IMR-90 (cell line): ENCODE measurements around the gene EDN2. TPM values are rescaled to one million over a fixed set of nuclear protein-coding genes. Genes with fewer than 3 reads are reported as not detected.

ENCODE experiments used
- ATAC-seq: fragments of 200-7000 bp; cut with Tn5 transposase; 2 replicates; pipeline ENCODE4 v1.9.1; 2020; ENCODE audit warnings: low read depth, mild to moderate bottlenecking, moderate library complexity
- BruUV-seq: library from RNA; stranded (reverse); fragments of 400-500 nt; replicated peaks from 2 replicates; lab custom pipeline; 2021; lab: Mats Ljungman, UMichigan
- CTCF ChIA-PET: fragments of 300-600 bp; formaldehyde crosslinking; extraction: SDS; loops from one replicate; lab custom pipeline; 2021; ENCODE audit warnings: antibody characterized with exemption; lab: Yijun Ruan, JAX
- POLR2A ChIA-PET: fragments of 300-600 bp; sonication (Branson Sonifier 250); formaldehyde crosslinking; loops from one replicate; lab custom pipeline; 2022; ENCODE audit warnings: antibody characterized with exemption; ENCODE audit not compliant: unreplicated experiment; lab: Charles Lee
- DNase-seq: peaks from one replicate; pipeline ENCODE4 v3.0.0; 2013
- H2AFZ ChIP-seq: replicated peaks from 2 replicates; pipeline ENCODE3; 2013; ENCODE audit warnings: low read length, mild to moderate bottlenecking; ENCODE audit not compliant: poor library complexity
- H2AK5ac ChIP-seq: 2 replicates; pipeline ENCODE4 v1.6.1; 2013; ENCODE audit warnings: low read depth, low read length, inconsistent platforms
- H2AK9ac ChIP-seq: replicated peaks from 2 replicates; pipeline ENCODE3; 2013; ENCODE audit warnings: mild to moderate bottlenecking, low read depth, low read length, moderate library complexity; ENCODE audit not compliant: poor library complexity
- H2BK120ac ChIP-seq: 2 replicates; pipeline ENCODE4 v1.6.1; 2013; ENCODE audit warnings: low read depth, low read length, inconsistent platforms
- H2BK15ac ChIP-seq: 3 replicates; pipeline ENCODE4 v1.6.1; 2013; ENCODE audit warnings: low read depth, low read length, inconsistent platforms
- H2BK20ac ChIP-seq: 2 replicates; pipeline ENCODE4 v1.6.1; 2013; ENCODE audit warnings: low read depth, mild to moderate bottlenecking, inconsistent platforms, low read length, moderate library complexity
- H2BK5ac ChIP-seq: 2 replicates; pipeline ENCODE4 v1.6.1; 2013; ENCODE audit warnings: mild to moderate bottlenecking, low read depth, low read length, inconsistent platforms; ENCODE audit not compliant: poor library complexity, severe bottlenecking
- H3K14ac ChIP-seq: replicated peaks from 2 replicates; pipeline ENCODE4 v1.6.1; 2013; ENCODE audit warnings: low read depth, low read length, inconsistent platforms
- H3K18ac ChIP-seq: 2 replicates; pipeline ENCODE4 v1.6.1; 2013; ENCODE audit warnings: low read depth, low read length, control low read depth
- H3K23ac ChIP-seq: 2 replicates; pipeline ENCODE4 v1.6.1; 2013; ENCODE audit warnings: low read depth, low read length, inconsistent platforms
- H3K27ac ChIP-seq: 2 replicates; pipeline ENCODE4 v1.5.1; 2013; ENCODE audit warnings: mild to moderate bottlenecking, control low read depth, low read length; ENCODE audit not compliant: insufficient read depth
- H3K27me3 ChIP-seq: 2 replicates; pipeline ENCODE4 v1.6.1; 2013; ENCODE audit warnings: low read length; ENCODE audit not compliant: control insufficient read depth, insufficient read depth
- H3K36me3 ChIP-seq: 2 replicates; pipeline ENCODE4 v1.6.1; 2013; ENCODE audit warnings: low read length, mixed read lengths; ENCODE audit not compliant: control insufficient read depth, insufficient read depth
- H3K4ac ChIP-seq: 2 replicates; pipeline ENCODE4 v1.6.1; 2013; ENCODE audit warnings: low read depth, low read length, inconsistent platforms
- H3K4me1 ChIP-seq: 2 replicates; pipeline ENCODE4 v1.6.1; 2013; ENCODE audit warnings: low read length, mixed read lengths; ENCODE audit not compliant: control insufficient read depth, insufficient read depth
- H3K4me2 ChIP-seq: 2 replicates; pipeline ENCODE4 v1.6.1; 2013; ENCODE audit warnings: low read depth, mild to moderate bottlenecking, control low read depth, low read length, moderate library complexity
- H3K4me3 ChIP-seq: 2 replicates; pipeline ENCODE4 v1.5.1; 2013; ENCODE audit warnings: low read depth, mild to moderate bottlenecking, control low read depth, low read length, moderate library complexity; ENCODE audit not compliant: insufficient read depth
- H3K56ac ChIP-seq: 2 replicates; pipeline ENCODE4 v1.6.1; 2013; ENCODE audit warnings: low read length, inconsistent platforms; ENCODE audit not compliant: insufficient read depth; ENCODE audit errors: extremely low read depth
- H3K79me1 ChIP-seq, 2 experiments: 2 replicates each; pipeline ENCODE4 v1.6.1; 2013; ENCODE audit warnings: low read length in 2 of 2, inconsistent platforms in 1 of 2, low read depth in 1 of 2
- H3K9ac ChIP-seq: 2 replicates; pipeline ENCODE4 v1.6.1; 2013; ENCODE audit warnings: low read depth, low read length, control low read depth
- H3K9me1 ChIP-seq: 2 replicates; pipeline ENCODE4 v1.6.1; 2013; ENCODE audit warnings: low read length, inconsistent platforms; ENCODE audit not compliant: insufficient read depth
- H3K9me3 ChIP-seq: 2 replicates; pipeline ENCODE4 v1.6.1; 2013; ENCODE audit warnings: low read length; ENCODE audit not compliant: control insufficient read depth, insufficient read depth
- H4K20me1 ChIP-seq: 2 replicates; pipeline ENCODE4 v1.6.1; 2013; ENCODE audit warnings: low read length, inconsistent platforms; ENCODE audit not compliant: insufficient read depth
- H4K5ac ChIP-seq: 2 replicates; pipeline ENCODE4 v1.6.1; 2013; ENCODE audit warnings: mild to moderate bottlenecking, low read depth, low read length, control low read depth
- H4K8ac ChIP-seq, 2 experiments: 2 replicates each; pipeline ENCODE4 v1.6.1; 2013; ENCODE audit warnings: low read depth in 2 of 2, low read length in 2 of 2, control low read depth in 1 of 2, inconsistent platforms in 1 of 2
- H4K91ac ChIP-seq: 2 replicates; pipeline ENCODE4 v1.6.1; 2013; ENCODE audit warnings: low read depth, low read length, inconsistent platforms; ENCODE audit not compliant: insufficient read depth
- BHLHE40 ChIP-seq: fragments of 150-350 bp; IDR thresholded peaks from 2 replicates; pipeline ENCODE4 v1.6.1; 2016; ENCODE audit warnings: mild to moderate bottlenecking, low read depth, low read length
- CEBPB ChIP-seq: IDR thresholded peaks from 2 replicates; pipeline ENCODE4 v1.6.1; 2012; ENCODE audit warnings: low read depth, low read length, improper control_type of control experiment
- CHD1 ChIP-seq: IDR thresholded peaks from 2 replicates; pipeline ENCODE4 v1.6.1; 2012; ENCODE audit warnings: low read depth, low read length, improper control_type of control experiment
- FOS ChIP-seq: fragments of 150-350 bp; IDR thresholded peaks from 2 replicates; pipeline ENCODE4 v1.6.1; 2016; ENCODE audit warnings: low read depth, low read length
- MAFK ChIP-seq: IDR thresholded peaks from 2 replicates; pipeline ENCODE4 v1.6.1; 2012; ENCODE audit warnings: low read depth, low read length, improper control_type of control experiment
- MXI1 ChIP-seq: IDR thresholded peaks from 2 replicates; pipeline ENCODE4 v1.6.1; 2012; ENCODE audit warnings: low read depth, mild to moderate bottlenecking, low read length, moderate library complexity, borderline replicate concordance
- NFE2L2 ChIP-seq: fragments of 150-350 bp; IDR thresholded peaks from 2 replicates; pipeline ENCODE4 v1.6.1; 2016; ENCODE audit warnings: low read depth, mild to moderate bottlenecking, low read length
- POLR2A ChIP-seq: IDR thresholded peaks from 2 replicates; pipeline ENCODE4 v1.6.1; 2012; ENCODE audit warnings: mild to moderate bottlenecking, low read depth, low read length
- RAD21 ChIP-seq: IDR thresholded peaks from 2 replicates; pipeline ENCODE4 v1.6.1; 2012; ENCODE audit warnings: low read length, improper control_type of control experiment
- RCOR1 ChIP-seq: IDR thresholded peaks from 2 replicates; pipeline ENCODE4 v1.6.1; 2012; ENCODE audit warnings: mild to moderate bottlenecking, low read length, improper control_type of control experiment; ENCODE audit not compliant: insufficient replicate concordance
- RFX5 ChIP-seq: IDR thresholded peaks from 2 replicates; pipeline ENCODE4 v1.8.0; 2012; ENCODE audit warnings: low read depth, mild to moderate bottlenecking, low read length, moderate library complexity
- SMC3 ChIP-seq: fragments of 150-350 bp; IDR thresholded peaks from 2 replicates; pipeline ENCODE4 v1.6.1; 2016; ENCODE audit warnings: low read depth, mild to moderate bottlenecking, antibody characterized with exemption, low read length, moderate library complexity
- WGBS, 2 experiments: methylation state at CpG; one replicate each; pipeline versions ENCODE4 v1.1.5 to v1.1.7; 2013; ENCODE audit warnings: missing lambda C conversion rate in 2 of 2; ENCODE audit not compliant: insufficient read length in 1 of 2; ENCODE audit errors: extremely low coverage in 2 of 2; 5-methylcytosine and 5-hydroxymethylcytosine counted together
- dilution Hi-C: fragments of 300-500 bp; cut with HindIII; formaldehyde crosslinking; loops from one replicate; pipeline ENCODE4 v1.14.3; 2018; ENCODE audit warnings: low sequenced_read_pairs; ENCODE audit not compliant: unreplicated experiment
- in situ Hi-C: fragments of 300-500 bp; cut with MboI; formaldehyde crosslinking; loops from 3 replicates; pipeline ENCODE4 v1.14.3; 2019; ENCODE audit warnings: low sequenced_read_pairs, inconsistent platforms, mixed read lengths
- intact Hi-C: fragments of 100-400 bp; cut with micrococcal nuclease; formaldehyde crosslinking; loops from 2 replicates; pipeline ENCODE4 v1.10.0; 2022
- polyA plus RNA-seq, 3 experiments: library from polyadenylated mRNA; depleted of rRNA; stranded (reverse); fragments of >200 nt; gene quantifications; 2 replicates each; pipeline ENCODE4 v1.2.3, GENCODE V29; 2012; ENCODE audit warnings: low replicate concordance in 1 of 3
- total RNA-seq: library from RNA; depleted of rRNA; stranded (reverse); fragments of >200 nt; gene quantifications from 2 replicates; pipeline ENCODE4 v1.2.3, GENCODE V29; 2012
- TF ChIP-seq, protein P1 (sequence below): fragments of 150-350 bp; IDR thresholded peaks from 2 replicates; pipeline ENCODE4 v1.6.1; 2017; ENCODE audit warnings: mild to moderate bottlenecking, antibody characterized with exemption, low read length, low read depth
- TF ChIP-seq, protein P2 (sequence below): conservative IDR thresholded peaks from 2 replicates; pipeline ENCODE4 v1.5.1; 2012; ENCODE audit warnings: mild to moderate bottlenecking, low read depth, low read length, improper control_type of control experiment
- TF ChIP-seq, protein P3 (sequence below): fragments of 150-350 bp; IDR thresholded peaks from 2 replicates; pipeline ENCODE4 v1.6.1; 2016; ENCODE audit warnings: low read depth, mild to moderate bottlenecking, low read length, moderate library complexity, borderline replicate concordance

The EDN2 gene
- total and polyA plus RNA-seq, 2 of the 4 experiments (the other 2 are of a cell fraction) = 0.27 TPM; not detected in 1

DNA sequence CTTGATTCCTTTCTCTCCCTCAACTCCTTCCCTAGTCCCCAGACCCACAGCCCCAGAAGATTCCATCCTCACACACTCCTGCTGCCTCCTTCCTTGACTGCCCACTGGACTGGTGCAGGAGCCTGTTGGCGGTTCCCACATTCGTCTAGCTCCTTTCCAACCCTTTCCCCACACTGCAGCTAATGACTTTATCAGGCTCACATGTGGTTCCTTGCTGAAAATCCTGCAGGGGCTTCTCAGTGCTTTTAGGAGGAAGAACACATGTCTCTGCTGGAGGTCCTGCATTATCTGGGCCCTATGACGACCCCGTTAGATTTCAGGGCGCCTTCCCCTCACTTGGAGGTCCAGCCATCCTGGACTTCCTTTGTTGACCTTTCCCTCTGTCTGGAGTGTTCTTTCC is 50.2 kb downstream of the EDN2 start:
- H3K9me1 ChIP-seq = peaks cover 3% of the 10 kb centered on the region; the same call in 1 of the 2 replicates
- H3K4me2 ChIP-seq = no peak overlapping the region
- in situ Hi-C loops (no loop called here), intact Hi-C loops (loop anchor here (5.0 kb wide), 1 partner anchor 412 kb away; the partner anchor contains the start of gene SLFNL1), dilution Hi-C loops (no loop called here)
- H4K5ac ChIP-seq = no peak overlapping the region
- no peak overlapping the region for H4K8ac ChIP-seq
- ATAC-seq (no peak), DNase-seq (no peak)
- H3K56ac ChIP-seq = no peak overlapping the region
- no peak overlapping the region for H3K9ac ChIP-seq
- no peak overlapping the region for H3K23ac ChIP-seq
- H2AK5ac ChIP-seq = no peak overlapping the region
- no peaks in the 10 kb centered on the region for H3K36me3 ChIP-seq
- H4K20me1 ChIP-seq = no peaks in the 10 kb centered on the region
- H3K79me1 ChIP-seq = no peaks in the 10 kb centered on the region
- BruUV-seq = no TSS peak
- H3K27ac ChIP-seq = no peak overlapping the region
- H3K4ac ChIP-seq = no peak overlapping the region
- H4K91ac ChIP-seq = no peak overlapping the region
- no peak overlapping the region for H2BK15ac ChIP-seq
- H3K27me3 ChIP-seq = peaks cover 40% of the 10 kb centered on the region
- ChIA-PET POLR2A (no interaction called here), CTCF (interaction anchor here (1.4 kb wide), 1 partner anchor 13 kb away, joined by 3 read pairs; no protein-coding TSS in a partner anchor)
- no peak overlapping the region for H2BK120ac ChIP-seq
- no peaks in the 10 kb centered on the region for H3K9me3 ChIP-seq
- no peak overlapping the region for H2BK5ac ChIP-seq
- no peak overlapping the region for H3K14ac ChIP-seq
- no peak overlapping the region for H2AK9ac ChIP-seq
- peaks cover 8% of the 10 kb centered on the region for H3K4me1 ChIP-seq
- no peak overlapping the region for H3K4me3 ChIP-seq
- no peak overlapping the region for H3K18ac ChIP-seq
- WGBS, 2 experiments = no CpG with 5 or more reads among the region's 5 CpGs
- no peak overlapping the region for H2BK20ac ChIP-seq
- TF ChIP-seq, protein P1, sequence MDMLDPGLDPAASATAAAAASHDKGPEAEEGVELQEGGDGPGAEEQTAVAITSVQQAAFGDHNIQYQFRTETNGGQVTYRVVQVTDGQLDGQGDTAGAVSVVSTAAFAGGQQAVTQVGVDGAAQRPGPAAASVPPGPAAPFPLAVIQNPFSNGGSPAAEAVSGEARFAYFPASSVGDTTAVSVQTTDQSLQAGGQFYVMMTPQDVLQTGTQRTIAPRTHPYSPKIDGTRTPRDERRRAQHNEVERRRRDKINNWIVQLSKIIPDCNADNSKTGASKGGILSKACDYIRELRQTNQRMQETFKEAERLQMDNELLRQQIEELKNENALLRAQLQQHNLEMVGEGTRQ = no peak
- TF ChIP-seq RCOR1 = no peak
- TF ChIP-seq FOS = no peak
- TF ChIP-seq SMC3 = no peak
- TF ChIP-seq POLR2A = no peak
- no peak for TF ChIP-seq BHLHE40
- no peak for TF ChIP-seq MXI1
- TF ChIP-seq RFX5 = no peak
- no peak for TF ChIP-seq CEBPB
- TF ChIP-seq, protein P2, sequence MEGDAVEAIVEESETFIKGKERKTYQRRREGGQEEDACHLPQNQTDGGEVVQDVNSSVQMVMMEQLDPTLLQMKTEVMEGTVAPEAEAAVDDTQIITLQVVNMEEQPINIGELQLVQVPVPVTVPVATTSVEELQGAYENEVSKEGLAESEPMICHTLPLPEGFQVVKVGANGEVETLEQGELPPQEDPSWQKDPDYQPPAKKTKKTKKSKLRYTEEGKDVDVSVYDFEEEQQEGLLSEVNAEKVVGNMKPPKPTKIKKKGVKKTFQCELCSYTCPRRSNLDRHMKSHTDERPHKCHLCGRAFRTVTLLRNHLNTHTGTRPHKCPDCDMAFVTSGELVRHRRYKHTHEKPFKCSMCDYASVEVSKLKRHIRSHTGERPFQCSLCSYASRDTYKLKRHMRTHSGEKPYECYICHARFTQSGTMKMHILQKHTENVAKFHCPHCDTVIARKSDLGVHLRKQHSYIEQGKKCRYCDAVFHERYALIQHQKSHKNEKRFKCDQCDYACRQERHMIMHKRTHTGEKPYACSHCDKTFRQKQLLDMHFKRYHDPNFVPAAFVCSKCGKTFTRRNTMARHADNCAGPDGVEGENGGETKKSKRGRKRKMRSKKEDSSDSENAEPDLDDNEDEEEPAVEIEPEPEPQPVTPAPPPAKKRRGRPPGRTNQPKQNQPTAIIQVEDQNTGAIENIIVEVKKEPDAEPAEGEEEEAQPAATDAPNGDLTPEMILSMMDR = no peak
- TF ChIP-seq CHD1 = no peak
- TF ChIP-seq NFE2L2 = no peak
- TF ChIP-seq, protein P3, sequence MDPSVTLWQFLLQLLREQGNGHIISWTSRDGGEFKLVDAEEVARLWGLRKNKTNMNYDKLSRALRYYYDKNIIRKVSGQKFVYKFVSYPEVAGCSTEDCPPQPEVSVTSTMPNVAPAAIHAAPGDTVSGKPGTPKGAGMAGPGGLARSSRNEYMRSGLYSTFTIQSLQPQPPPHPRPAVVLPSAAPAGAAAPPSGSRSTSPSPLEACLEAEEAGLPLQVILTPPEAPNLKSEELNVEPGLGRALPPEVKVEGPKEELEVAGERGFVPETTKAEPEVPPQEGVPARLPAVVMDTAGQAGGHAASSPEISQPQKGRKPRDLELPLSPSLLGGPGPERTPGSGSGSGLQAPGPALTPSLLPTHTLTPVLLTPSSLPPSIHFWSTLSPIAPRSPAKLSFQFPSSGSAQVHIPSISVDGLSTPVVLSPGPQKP = no peak
- no peak for TF ChIP-seq MAFK
- no peak for TF ChIP-seq RAD21
- no peak overlapping the region for H2AFZ ChIP-seq
